Measurements from ENCODE around the gene NUDT22.

- TF ChIP-seq CTCF (conservative IDR thresholded peaks at IDR 0.05; ENCODE audit: low read length) = no peak
- no peak for TF ChIP-seq EZH2phosphoT487 (IDR thresholded peaks at IDR 0.05; ENCODE audit: borderline replicate concordance)
These were observed 19.3 kb downstream of the NUDT22 start for GRCh38 chr11:64245401-64245796.

Data from Loucy (cell line).